HG02943 (cell line): ENCODE measurements around the gene RLN1.
"Not testable (repeated sequence)": the region's sequence is repeated elsewhere in the genome, so short reads cannot be mapped to it uniquely, and the experiment has no call there.

Source experiments
- ATAC-seq: cut with Tn5 transposase; IDR thresholded peaks from one replicate; pipeline ENCODE4 v1.9.1; 2021; ENCODE audit warnings: mild to moderate bottlenecking, low read depth, moderate library complexity; ENCODE audit not compliant: unreplicated experiment

RLN1 gene

DNA sequence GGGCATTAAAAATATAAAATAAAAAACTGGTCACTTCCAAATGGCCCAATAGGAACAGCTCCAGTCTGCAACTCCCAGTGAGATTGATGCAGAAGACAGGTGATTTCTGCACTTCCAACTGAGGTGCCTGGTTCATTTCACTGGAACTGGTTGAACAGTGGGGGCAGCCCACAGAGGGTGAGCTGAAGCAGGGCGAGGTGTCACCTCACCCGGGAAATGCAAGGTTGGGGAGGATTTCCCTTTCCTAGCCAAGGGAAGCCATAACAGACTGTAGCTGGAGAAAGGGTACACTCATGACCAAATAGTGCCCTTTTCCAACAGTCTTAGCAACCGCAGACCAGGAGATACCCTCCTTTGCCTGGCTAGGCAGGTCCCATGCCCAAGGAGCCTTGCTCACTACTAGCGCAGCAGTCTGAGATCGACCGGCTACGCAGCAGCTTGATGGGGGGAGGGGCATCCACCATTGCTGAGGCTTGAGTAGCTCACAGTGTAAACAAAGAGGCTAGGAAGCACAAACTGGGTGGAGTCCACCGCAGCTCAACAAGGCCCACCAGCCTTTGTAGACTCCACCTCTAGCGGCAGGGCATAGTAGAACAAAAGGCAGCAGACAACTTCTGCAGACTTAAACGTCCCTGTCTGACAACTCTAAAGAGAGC, 12.7 kb downstream of the RLN1 start:
- no peak for ATAC-seq

DNA sequence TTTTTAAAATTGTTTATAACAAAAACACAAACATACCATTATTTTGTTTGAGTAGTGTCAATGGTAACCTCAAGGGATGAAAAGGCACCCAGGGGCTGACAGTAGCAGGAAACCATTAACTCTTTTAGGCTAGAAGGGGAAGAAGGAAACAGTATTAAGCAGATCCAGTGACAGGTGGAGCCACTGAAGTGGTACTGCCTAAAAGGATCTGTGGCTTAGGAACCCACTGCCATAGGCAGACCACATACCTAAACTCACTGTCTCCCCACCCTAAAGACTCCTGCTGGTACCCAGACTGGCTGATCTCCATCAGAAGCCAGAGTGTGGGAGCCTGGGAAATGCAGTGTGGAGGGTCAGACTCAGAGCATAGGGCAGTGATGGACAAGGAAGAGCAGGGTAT, 13.5 kb downstream of the RLN1 start:
- ATAC-seq = no peak

DNA sequence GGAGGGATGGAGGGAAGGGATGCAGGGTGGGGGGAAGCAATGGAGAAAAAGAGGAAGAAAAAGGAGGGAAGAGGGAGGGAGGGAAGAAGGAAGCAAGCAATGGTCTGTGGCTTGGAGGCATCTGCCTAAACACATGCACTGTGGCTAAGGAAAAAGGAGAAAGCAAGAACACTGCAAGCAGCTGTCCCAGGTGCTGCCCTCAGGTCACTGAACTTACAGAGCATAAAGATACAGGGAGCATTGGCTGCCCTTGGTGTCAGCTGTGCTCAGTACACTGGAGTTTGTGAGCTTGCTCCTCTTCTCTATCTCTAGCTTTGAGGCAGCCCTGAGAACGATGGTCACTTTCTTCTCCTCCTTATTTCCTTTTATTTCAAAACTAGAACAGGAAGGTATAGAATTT, 18.1 kb downstream of the RLN1 start:
- not testable (repeated sequence) for ATAC-seq

DNA sequence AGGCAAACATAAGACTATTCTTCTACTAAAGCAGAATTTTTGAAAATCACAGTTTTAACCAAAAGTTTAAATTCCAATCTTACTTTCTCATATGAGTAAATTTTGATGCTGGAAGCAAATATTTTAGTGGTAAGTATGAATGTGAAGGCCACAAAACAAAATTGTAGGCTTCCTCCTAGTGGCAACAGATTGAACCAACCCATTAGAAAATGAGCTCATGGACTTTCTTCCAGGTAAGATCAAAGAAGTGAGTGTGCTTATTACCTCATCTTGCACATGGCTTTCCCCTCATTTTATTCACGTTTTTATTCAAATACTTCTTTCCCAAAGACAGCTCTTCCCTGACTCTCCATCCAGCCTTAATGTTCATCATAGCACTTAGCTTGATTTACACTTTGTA, 18.6 kb downstream of the RLN1 start:
- no peak for ATAC-seq

DNA sequence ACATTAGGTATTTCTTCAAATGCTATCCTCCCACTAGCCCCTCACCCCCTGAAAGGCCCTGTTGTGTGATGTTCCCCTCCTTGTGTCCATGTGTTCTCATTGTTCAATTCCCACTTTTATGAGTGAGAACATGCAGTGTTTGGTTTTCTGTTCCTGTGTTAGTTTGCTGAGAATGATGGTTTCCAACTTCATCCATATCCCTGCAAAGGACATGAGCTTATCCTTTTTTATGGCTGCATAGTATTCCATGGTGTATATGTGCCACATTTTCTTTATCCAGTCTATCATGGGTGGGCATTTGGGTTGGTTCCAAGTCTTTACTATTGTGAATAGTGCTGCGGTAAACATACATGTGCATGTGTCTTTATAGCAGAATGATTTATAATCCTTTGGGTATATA, 23.3 kb downstream of the RLN1 start:
- not testable (repeated sequence) for ATAC-seq

DNA sequence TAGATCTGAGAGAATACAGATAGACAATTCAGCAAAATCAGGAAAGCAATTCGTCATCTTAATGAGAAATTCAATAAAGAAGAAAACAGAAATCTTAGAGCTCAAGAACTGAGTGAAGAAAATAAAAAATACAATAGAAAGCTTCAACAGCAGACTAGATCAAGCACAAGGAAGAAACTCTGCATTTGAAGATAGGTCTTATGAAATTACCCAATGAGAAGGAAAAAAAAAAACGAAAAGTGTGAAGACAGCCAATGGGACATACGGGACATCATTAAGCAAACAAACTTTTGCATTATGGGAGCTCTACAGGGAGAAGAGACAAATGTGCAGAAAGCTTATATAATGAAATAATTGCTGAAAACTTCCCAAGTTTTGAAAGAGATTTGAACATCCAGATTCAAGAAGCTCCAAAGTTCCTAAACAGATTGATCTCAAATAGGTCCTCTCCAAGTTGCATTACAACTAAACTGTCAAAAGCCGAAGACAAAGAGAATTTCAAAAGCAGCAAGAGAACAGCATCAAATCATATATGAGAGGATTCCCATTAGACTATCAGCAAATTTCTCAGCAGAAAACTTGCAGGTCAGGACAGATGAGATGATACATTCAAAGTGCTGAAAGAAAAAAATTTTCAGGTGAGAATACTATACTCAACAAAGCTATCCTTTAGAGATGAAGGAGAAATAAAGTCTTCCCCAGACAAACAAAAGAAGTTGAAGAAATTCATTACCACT, 24.3 kb downstream of the RLN1 start:
- ATAC-seq = no peak

DNA sequence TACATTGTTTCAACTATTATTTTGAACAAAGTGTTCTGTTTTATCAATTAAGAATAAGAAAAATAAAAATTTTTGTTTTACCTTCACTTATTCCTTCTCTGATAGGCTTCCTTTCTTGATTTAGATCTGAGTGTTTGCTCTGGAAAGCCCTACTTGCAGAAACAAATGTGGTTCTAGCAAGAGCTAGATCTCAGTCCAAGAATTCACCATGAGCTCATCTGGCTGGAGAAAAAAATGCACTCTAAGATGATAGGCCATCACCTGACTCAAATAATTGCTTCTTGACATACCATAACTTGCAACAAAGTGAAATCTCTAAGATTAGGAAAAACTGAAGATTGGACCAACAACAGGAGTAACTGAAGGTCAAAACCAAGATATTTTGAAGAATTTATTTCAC, 28.8 kb downstream of the RLN1 start:
- ATAC-seq = no peak

DNA sequence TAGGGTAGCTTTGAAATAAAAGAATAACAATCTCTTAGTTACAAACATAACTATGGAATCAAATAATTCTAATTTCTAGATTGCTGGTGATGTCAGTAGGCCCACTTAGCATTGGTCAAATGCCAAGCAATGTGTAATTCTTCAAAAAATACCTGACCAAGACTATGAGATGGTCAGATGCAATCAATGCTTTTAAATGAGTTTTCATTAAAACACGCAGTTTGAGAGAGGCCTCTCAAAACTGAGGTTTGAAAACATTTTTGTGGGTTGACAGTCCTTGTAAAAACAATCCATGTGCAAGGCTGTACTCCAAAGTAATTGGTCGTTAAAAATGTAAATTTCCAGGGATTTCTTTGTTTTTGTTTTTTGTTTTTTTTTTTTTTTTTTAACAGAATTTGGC, 33.9 kb downstream of the RLN1 start:
- no peak for ATAC-seq

DNA sequence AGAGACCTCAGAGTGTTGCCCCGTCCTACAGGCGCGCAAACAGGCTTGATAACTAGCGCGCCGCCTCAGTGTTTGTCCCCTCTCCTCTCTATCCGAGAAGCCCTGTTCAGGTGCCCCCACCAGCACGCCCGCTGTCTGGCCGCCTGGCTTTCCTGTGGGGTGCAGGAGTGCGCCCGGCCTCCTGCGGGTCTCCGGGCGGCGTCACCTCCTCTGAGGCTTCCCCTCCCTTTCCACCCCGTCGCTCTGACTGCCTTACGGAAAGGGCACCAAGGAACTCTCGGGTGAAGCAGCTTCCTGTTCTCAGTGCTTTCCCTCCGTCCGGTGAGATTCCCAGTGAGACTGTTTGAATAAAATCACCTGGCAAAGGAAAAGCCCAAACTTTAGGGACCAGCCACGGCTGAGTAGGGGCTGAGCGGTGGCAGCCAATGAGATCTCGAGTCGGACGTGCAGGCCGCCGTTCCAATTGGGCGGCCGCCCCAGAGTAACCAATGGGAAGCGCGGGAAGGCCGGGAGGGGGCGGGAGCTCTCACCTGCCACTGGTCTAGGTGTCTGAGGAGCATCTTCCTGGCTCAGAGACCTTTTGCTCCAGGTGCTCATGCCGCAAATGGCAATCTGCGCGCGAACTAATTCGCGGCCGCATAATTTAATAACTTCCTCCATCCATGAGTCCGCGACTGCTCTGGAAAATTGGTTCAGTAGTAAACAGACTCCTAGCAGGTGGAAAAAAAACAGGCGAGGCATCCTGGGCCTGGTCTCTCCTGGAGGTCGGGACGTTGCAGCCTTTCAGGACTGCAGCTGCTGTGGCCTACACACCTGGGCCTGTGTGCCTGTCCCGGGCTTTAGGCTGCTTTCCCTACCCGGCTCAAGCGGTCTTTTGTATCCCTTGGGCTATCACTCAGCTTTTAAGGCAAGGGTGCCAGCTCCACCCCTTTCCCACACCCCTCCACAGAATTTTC, 35.6 kb downstream of the RLN1 start, which contains the start of gene RLN2:
TSS of gene RLN2 (minus strand) at position 877 of the 956 bp plus-strand sequence. CDS start at position 741, 136 bp downstream.
- peak; percentile 99 for ATAC-seq

DNA sequence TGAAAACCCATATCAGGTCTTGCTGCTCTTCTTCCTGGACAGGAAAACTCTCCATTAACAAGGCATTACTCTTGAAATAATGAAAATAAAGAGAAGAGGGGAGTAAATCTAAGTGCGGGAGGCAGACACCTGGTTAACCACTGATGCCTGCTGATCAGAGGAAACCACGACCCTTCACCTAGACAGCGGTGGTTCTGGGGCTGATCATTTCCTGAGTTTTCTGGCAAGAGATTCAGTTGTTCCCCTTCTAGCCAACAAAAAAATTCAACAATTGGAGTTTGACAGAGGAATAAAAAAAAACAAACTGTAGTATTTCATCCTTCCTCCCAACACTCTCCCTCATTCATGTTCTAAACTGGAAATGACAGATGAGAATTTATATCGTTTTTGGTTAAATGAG, 38.1 kb downstream of the RLN1 start:
- no peak for ATAC-seq

DNA sequence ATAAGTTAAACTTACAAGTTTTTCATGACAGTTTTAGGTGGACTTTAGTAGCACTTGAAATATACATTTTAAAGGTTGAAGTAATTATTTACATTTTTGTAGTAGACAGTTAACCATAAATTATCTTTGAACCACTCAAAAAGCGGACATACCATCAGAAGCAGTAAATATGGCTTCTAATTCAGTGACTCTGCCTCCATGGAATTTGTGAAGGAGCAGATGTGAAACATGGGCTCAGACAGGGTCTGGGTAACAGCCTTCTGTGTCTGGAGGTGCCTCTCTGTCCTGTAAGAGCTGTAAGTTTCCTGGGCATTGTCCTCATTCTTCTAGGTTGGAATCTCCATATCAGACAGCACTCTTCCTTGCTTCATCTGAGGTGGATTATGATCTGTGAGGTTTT, 47.5 kb downstream of the RLN1 start:
- ATAC-seq = no peak

DNA sequence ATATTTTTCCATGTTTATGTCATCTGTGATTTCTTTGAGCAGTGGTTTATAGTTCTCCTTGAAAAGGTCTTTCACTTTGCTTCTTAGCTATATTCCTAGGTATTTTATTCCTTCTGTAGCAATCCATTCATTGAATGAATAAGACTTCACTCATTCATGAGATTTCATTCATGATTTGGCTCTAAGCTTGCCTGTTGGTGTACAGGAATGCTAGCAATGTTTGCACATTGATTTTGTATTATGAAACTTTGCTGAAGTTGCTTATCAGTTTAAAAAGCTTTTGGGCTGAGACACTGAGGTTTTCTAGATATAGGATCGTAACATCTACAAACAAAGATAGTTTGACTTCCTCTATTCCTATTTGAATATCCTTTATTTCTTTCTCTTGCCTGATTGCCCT, 51.1 kb downstream of the RLN1 start:
- ATAC-seq = no peak

DNA sequence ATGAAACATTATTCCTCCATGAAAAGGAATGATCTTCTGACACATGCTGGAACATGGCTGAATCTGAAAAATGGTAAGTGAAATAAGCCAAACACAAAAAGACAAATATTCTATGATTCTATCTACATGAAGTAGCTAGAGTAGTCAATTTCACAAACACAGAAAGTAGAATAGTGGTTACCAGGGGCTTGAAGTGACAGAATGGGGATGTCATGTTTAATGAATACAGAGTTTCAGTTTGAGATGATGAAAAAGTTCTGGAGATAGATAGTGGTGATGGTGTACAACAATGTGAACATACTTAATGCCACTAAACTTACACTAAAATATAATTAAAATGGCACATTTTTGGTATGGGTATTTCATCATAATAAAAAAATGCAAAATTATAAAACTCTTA, 53.4 kb downstream of the RLN1 start:
- ATAC-seq = no peak
